Adipocyte (in vitro differentiated cells): Measurements from ENCODE around the gene AHNAK.
A peak's percentile ranks its signal among the peaks of the same experiment; 100 is the strongest.

Experiments
- DNase-seq: peaks from one replicate; pipeline ENCODE4 v3.0.0-alpha.2; 2015; ENCODE audit warnings: low read depth
- H3K27me3 ChIP-seq: replicated peaks from 2 replicates; pipeline ENCODE4 v1.7.0; 2013; ENCODE audit warnings: mild to moderate bottlenecking, low read length, moderate library complexity; ENCODE audit not compliant: control insufficient read depth, insufficient read depth
- H3K36me3 ChIP-seq: 2 replicates; pipeline ENCODE4 v1.7.0; 2013; ENCODE audit warnings: low read length, mild to moderate bottlenecking, moderate library complexity; ENCODE audit not compliant: control insufficient read depth, insufficient read depth, severe bottlenecking
- H3K4me1 ChIP-seq: 2 replicates; pipeline ENCODE4 v1.7.0; 2013; ENCODE audit warnings: mild to moderate bottlenecking, low read length, moderate library complexity; ENCODE audit not compliant: control insufficient read depth, insufficient read depth
- H3K4me3 ChIP-seq: 2 replicates; pipeline ENCODE4 v1.7.0; 2013; ENCODE audit warnings: mild to moderate bottlenecking, low read length, moderate library complexity
- H3K9ac ChIP-seq: 2 replicates; pipeline ENCODE4 v1.7.0; 2013; ENCODE audit warnings: mild to moderate bottlenecking, low read length, moderate library complexity
- H3K9me3 ChIP-seq: 2 replicates; pipeline ENCODE4 v1.7.0; 2013; ENCODE audit warnings: mild to moderate bottlenecking, low read length, moderate library complexity; ENCODE audit not compliant: control insufficient read depth

Gene AHNAK

GRCh38 chr11:62547691-62548281, 1.2 kb upstream of the AHNAK start:
- Histone ChIP-seq H3K9me3 (no peaks in the 10 kb centered on the region), H3K36me3 (no peaks in the 10 kb centered on the region), H3K4me1 (peaks cover 21% of the 10 kb centered on the region), H3K9ac (peak overlapping the region; percentile 95), H3K4me3 (peak overlapping the region; percentile 87), H3K27me3 (no peaks in the 10 kb centered on the region)
- DNase-seq: no peak

GRCh38 chr11:62546929-62547625, 471 bp upstream of the AHNAK start:
- Histone ChIP-seq H3K4me1 (peaks cover 22% of the 10 kb centered on the region), H3K4me3 (peak overlapping the region; percentile 87), H3K9me3 (no peaks in the 10 kb centered on the region), H3K27me3 (no peaks in the 10 kb centered on the region), H3K9ac (peak overlapping the region; percentile 95), H3K36me3 (no peaks in the 10 kb centered on the region)
- DNase-seq: peak; percentile 74

GRCh38 chr11:62545437-62546243, 966 bp downstream of the AHNAK start:
- peak overlapping the region; percentile 94 for H3K4me3 ChIP-seq
- H3K27me3 ChIP-seq: no peaks in the 10 kb centered on the region
- H3K36me3 ChIP-seq: no peaks in the 10 kb centered on the region
- no peaks in the 10 kb centered on the region for H3K9me3 ChIP-seq
- DNase-seq: peak; percentile 95
- peak overlapping the region; percentile 100 for H3K9ac ChIP-seq
- peaks cover 30% of the 10 kb centered on the region for H3K4me1 ChIP-seq

GRCh38 chr11:62544581-62545436, 1.8 kb downstream of the AHNAK start:
- peak; percentile 58 for DNase-seq
- Histone ChIP-seq H3K9me3 (no peaks in the 10 kb centered on the region), H3K4me1 (peaks cover 38% of the 10 kb centered on the region), H3K4me3 (peak overlapping the region; percentile 94), H3K27me3 (no peaks in the 10 kb centered on the region), H3K9ac (peak overlapping the region; percentile 100), H3K36me3 (no peaks in the 10 kb centered on the region)

GRCh38 chr11:62543680-62544444, 2.7 kb downstream of the AHNAK start:
- H3K36me3 ChIP-seq: no peaks in the 10 kb centered on the region
- no peaks in the 10 kb centered on the region for H3K9me3 ChIP-seq
- peak; percentile 42 for DNase-seq
- H3K4me3 ChIP-seq: peak overlapping the region; percentile 94
- peaks cover 46% of the 10 kb centered on the region for H3K4me1 ChIP-seq
- H3K27me3 ChIP-seq: no peaks in the 10 kb centered on the region
- H3K9ac ChIP-seq: peak overlapping the region; percentile 100

- Histone ChIP-seq H3K9ac (peak overlapping the region; percentile 100), H3K27me3 (no peaks in the 10 kb centered on the region), H3K9me3 (no peaks in the 10 kb centered on the region), H3K4me1 (peaks cover 51% of the 10 kb centered on the region), H3K36me3 (peaks cover 3% of the 10 kb centered on the region), H3K4me3 (peak overlapping the region; percentile 94)
- peak; percentile 93 for DNase-seq
Observed at GRCh38 chr11:62542750-62543567, 3.6 kb downstream of the AHNAK start.

DNA sequence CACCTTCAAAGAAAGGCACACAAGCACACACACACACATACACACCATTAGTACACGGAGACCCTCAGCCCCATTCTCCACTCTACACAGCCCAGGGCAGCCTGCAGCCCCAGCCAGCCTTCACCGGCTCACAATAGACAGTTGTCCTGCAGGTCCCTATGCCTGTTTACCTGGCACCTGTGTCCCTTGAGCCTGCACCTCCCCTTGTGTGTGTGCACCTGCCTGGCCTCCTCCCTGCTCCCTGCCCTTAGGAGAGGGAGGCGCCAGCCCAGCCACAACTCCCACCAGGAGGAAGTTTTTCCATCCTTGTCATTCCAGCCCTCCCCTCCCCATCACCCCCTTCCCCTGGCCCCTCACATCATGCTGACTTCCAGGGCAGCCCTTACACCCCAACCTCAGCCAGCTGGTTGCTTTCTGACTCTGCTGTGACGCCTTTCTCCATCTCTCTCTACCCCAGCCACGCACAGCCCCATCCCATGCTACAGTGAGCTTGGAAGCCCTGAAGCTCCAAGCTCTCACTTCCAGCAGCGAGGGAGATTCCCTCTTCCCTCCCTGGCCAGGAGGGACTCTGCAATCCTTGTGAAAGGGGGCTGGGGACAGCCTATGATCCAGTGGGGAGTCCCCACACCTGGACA, 4.4 kb downstream of the AHNAK start:
- peak overlapping the region; percentile 94 for H3K4me3 ChIP-seq
- H3K9me3 ChIP-seq: no peaks in the 10 kb centered on the region
- peaks cover 52% of the 10 kb centered on the region for H3K4me1 ChIP-seq

DNA sequence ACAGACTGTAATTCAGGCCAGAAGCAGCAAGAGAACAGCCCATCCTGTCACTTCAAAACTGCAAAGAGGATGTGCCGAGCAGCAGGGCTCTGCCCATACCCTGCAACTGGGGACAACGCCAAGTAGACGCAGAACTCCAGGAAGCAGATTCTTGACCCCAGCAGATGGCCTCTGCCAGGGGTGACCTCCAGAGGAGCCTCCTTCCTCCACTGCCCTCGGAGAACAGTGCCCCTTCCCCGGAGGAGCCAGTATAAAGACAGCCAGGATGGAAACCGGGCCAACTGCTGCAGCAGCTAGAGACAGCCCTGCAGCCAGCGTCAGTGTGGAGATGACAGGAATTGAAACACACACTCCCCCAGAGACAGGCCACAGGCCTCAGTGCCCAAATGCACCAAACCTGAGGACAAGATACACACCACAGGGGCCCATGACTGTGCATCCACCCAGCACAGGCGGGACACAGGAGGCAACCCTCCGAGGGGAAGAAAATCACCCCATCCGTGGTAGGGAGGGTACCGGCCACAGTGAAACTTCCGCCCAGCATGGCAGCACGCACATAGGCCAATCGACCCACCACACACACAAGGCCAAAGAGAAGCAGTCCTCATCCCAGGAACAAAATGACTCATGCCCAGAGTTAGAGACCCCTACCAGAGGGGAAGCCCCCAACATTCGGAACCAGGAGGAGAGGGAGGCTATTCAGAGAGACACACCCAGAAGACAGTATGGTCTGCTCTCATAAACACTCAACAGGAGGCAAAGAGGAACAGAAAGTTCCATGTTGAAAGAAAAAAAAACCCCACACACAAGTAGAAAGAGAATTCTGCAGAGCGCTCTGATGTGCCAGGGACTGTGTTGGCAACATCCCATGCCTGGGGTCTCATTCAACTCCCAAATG, 5.6 kb downstream of the AHNAK start:
- peak overlapping the region; percentile 94 for H3K4me3 ChIP-seq
- H3K9ac ChIP-seq: peak overlapping the region; percentile 100
- DNase-seq: no peak
- H3K9me3 ChIP-seq: no peaks in the 10 kb centered on the region
- no peaks in the 10 kb centered on the region for H3K27me3 ChIP-seq
- peaks cover 5% of the 10 kb centered on the region for H3K36me3 ChIP-seq
- peaks cover 62% of the 10 kb centered on the region for H3K4me1 ChIP-seq

More for the DNA sequence above, 4.4 kb downstream of the AHNAK start:
- peaks cover 3% of the 10 kb centered on the region for H3K36me3 ChIP-seq
- H3K27me3 ChIP-seq: no peaks in the 10 kb centered on the region
- H3K9ac ChIP-seq: peak overlapping the region; percentile 100
- DNase-seq: no peak
